GM20431 (cell line): ENCODE results near the gene ADORA1.

Experiments
- in situ Hi-C: fragments of 300-500 bp; cut with MseI, MboI; formaldehyde crosslinking; loops from one replicate; pipeline ENCODE4 v1.15.0; 2020; ENCODE audit warnings: low sequenced_read_pairs; ENCODE audit not compliant: unreplicated experiment

The ADORA1 gene

DNA sequence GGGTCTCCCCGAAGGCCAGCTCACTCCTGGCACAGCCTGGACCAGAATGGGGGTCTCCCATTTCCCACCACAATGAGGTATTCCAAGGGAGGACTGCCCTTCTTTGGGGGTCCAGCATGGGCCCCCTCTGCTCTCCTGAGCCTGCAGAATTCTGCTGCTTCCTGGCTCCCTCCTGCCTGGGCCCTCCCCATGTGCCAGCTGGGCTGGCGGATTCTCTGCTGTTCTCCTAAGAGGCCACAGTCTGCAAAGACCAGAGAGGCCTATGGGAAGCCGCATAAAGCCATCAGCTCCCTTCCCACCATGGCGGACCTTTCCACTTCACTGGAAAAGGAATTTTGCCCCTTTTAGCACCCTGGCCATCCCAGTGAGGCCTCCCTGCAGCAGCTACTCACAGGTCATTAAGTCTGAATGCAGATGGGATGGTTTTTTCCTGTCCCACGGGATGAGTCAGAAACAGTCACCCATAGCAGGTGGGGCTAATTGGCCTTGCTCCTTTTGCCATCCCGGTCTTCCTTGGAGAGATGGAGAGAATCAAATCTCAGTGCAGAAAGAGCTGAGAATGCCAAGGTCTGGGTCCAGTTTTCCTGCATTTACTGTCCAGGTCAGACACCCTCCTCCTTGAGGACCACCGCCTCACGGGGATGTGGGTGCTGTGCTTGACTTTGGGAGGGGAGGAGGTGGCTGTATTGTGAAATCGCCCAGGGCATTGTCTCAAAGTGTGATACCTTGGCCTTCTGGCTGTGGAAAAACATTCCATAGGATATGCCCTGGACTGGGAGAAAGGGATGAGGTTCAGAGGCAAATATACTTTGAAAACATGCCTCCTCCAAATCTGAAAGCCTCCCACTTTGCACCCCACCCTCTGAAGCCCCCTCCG is 24.9 kb downstream of the ADORA1 start:
- in situ Hi-C loops: no loop called here

GRCh38 chr1:203153051-203153988 is 25.8 kb downstream of the ADORA1 start:
- in situ Hi-C loops: no loop called here

GRCh38 chr1:203153989-203154821 is 26.7 kb downstream of the ADORA1 start:
- in situ Hi-C loops: no loop called here

DNA sequence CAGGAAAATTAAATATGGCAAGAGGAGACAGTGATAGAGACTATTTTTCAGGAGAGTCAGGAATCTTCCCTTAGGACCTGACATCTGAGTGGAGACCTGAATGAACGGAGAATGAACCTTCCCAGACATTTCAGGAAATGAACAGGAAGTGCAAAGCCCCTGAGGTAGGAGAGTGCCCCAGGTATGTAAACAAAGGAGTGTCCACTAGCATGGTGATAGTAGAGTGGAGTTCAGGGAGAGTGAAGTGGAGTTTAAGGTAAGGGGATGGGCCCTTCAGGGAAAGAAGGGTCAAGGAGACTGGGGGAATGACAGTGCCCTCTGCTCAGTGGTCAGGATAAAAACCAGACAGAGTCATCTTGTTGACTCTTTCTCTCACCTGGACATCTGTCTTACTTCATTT is 28.8 kb downstream of the ADORA1 start:
- in situ Hi-C loops: no loop called here

DNA sequence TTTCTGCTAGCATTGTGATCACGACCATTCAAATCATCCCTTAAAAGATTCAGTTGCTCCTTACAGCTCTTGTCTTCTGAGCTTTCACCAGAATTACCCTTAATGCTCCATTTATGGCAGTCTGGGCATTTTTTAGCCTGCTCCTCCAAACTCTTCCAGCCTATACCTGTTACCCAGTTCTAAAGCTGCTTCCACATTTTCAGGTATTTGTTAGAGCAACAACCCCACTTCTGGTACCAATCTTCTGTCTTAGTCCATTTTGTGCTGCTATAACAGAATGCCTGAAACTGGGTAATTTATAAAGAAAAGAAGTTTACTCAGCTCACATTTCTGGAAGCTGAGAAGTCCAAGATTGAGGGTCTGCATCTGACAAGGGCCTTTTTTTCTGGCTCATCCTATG is 30.9 kb downstream of the ADORA1 start:
- in situ Hi-C loops: no loop called here

DNA sequence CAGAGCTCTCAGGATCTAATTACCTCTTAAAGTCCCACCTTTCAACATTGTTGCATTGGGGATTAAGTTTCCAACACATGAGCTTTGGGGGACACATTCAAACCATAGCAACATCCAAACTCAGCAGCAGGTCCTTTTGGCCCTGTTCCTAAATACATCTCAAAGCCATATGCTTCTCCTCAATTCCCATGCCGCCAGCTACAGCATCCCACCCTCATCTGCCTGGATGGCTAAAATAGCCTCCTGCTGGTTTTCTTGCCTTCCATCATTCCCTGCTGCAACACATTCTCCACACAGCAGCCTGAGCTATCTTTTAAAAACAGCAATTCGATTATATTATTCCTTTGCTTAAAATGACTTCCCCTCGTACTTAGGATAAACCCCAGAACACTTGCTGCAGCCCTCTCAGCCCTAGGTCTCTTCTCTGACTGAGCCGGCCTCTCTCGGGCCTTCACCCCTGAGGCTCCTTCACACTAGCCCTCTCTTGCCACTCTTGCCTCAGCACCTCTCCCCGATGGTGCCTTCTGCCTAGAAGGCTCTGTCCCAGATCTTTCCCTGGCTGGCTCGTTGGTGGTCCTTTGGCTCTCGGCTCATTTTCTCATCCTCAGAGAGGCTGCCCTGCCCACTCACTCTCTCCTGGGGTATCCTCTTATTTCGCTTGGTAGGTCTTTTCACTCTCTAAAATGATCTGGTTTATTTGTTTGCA is 31.6 kb downstream of the ADORA1 start:
- in situ Hi-C loops: no loop called here

GRCh38 chr1:203159844-203160243 is 32.3 kb downstream of the ADORA1 start:
- in situ Hi-C loops: no loop called here

GRCh38 chr1:203161175-203161574 is 33.6 kb downstream of the ADORA1 start:
- in situ Hi-C loops: no loop called here

DNA sequence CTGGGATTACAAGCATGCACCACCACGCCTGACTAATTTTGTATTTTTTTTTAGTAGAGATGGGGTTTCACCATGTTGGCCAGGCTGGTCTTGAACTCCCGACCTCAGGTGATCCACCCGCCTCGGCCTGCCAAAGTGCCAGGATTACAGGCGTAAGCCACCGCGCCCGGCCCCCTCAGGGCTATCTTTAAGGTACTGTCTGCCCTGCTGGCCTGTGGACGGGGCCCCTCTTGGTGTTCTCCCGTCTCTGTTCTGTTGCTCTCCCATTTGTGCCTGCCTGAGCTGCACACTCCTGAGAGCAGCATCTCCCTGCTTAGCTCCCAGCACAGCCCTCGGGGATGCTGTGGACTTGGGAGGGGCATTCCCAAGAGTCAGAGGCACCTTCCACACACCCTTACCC is 34.2 kb downstream of the ADORA1 start:
- in situ Hi-C loops: no loop called here

DNA sequence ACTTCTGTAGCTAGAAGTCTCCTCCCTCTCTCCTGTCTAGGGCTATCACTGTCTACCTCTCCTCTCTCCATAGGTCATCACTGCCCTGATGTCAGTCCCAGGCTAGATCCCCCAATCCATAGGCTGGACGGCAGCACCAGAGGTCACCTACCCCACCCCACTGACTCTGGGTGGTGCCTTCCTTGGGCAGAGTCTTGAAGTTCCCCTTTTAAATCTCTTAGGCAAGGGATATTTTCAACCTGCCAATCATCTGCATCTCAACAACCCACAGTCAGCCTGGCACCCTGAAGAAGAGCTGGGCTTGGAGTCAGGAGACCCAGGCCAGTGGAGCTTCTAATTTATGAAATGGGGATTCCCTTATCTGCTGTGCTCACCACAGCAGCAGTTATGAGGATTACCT is 34.9 kb downstream of the ADORA1 start:
- in situ Hi-C loops: no loop called here

- in situ Hi-C loops: no loop called here
These were observed 36.5 kb downstream of the ADORA1 start for GRCh38 chr1:203163891-203164635.

- in situ Hi-C loops: no loop called here
These were observed 37.7 kb downstream of the ADORA1 start for GRCh38 chr1:203165101-203165799.

- in situ Hi-C loops: no loop called here
These were observed 38.3 kb downstream of the ADORA1 start for GRCh38 chr1:203165800-203166161.

- in situ Hi-C loops: no loop called here
These were observed 38.8 kb downstream of the ADORA1 start for GRCh38 chr1:203166192-203166940.

- in situ Hi-C loops: no loop called here
These were observed 39.7 kb downstream of the ADORA1 start for GRCh38 chr1:203167026-203167912.

DNA sequence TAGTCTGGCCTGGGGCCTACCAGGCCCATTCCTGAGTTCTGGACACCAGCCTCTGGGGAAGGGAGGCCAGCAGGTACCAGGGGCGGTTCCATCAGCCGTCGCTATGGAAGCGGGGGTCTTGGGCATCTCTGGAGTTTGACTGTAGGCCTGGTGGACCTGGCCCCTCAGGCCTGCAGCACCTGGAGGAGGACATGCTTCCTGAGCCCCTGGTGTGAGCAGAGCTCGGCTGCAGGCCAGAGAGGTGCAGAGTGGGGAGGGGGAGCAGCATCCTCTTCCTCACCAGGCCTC is 40.3 kb downstream of the ADORA1 start:
- in situ Hi-C loops: no loop called here

DNA sequence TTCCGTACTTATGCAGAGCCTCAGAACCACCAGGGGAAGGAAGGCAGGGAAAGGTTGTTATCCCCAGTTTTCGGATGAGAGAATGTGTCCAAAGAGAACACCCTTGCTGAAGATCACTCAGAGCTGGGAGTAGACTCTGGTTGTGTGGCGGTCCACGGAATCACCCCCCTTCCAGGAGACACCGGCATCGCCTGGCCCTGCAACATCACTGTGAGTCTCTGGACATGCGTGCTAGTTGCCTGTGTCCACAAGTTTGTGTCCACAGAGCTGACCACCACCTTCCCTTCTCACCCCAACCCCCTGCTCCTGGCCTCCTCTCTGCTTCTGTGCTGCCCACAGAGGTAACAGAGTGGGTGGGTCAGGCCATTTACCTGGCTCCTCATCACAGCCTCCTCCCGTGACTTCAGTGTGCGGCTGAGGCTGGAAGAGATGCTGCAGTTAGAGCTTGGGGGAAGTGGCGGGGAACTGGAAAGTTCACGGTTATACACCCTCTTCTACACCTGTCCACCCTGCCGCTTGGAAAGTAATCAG is 40.8 kb downstream of the ADORA1 start:
- in situ Hi-C loops: no loop called here
